ENCODE measurements around the gene PFAS.

PFAS gene

DNA sequence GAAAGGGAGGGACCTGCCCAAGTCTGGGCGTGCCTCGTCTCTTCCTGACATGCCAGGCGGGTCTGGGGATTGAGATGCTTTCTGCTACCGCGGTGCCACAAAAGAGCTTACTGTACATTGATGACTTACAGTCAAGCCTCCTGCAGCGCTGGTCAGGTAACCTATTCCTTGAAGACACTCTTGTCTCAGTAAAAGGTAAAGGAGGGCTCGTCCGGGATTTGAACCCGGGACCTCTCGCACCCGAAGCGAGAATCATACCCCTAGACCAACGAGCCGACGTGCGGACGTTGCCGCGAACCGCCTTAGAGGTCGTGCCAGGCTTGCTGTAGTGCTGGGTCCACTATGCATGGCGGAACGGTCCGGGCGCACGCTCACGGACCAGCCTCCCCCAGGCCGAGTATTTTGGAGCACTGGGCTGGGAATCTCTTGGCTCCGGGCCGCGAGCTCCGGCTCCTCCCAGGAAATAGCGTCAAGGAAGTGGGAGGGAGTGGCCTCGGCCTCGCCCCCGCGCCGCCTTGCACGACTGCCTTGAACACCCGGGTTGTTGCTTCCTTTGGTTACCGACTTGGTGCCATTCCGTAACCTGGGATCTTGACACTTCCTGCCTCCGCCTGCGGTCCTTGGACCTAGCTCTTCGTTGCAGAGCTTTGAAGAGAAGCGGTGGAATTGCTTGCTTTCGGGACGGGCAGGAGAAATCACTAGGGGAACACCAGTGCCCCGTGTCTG, 26.3 kb upstream of the PFAS start:
- Histone ChIP-seq H3K4me3 (replicated peaks; ENCODE audit: insufficient read depth, low read length) (peak overlapping the region; percentile 60), H3K27me3 (ENCODE audit: insufficient read depth, poor library complexity, severe bottlenecking) (no peaks in the 10 kb centered on the region), H3K27ac (replicated peaks) (peak overlapping the region; percentile 96)
- DNase-seq (ENCODE audit: low read depth in 1 of 2, low spot score in 1 of 2) = peak; percentile 74 to 88
- TF ChIP-seq GABPA (IDR thresholded peaks at IDR 0.05; ENCODE audit: low read depth) (peak; percentile 72), POLR2AphosphoS5 (IDR thresholded peaks at IDR 0.05; ENCODE audit: low read depth) (peak; percentile 65; the same call in 1 of the 2 replicates), SPI1 (IDR thresholded peaks at IDR 0.05; ENCODE audit: borderline replicate concordance, low read depth) (no peak; the same call in 1 of the 2 replicates)
- TF ChIP-seq, protein P1, sequence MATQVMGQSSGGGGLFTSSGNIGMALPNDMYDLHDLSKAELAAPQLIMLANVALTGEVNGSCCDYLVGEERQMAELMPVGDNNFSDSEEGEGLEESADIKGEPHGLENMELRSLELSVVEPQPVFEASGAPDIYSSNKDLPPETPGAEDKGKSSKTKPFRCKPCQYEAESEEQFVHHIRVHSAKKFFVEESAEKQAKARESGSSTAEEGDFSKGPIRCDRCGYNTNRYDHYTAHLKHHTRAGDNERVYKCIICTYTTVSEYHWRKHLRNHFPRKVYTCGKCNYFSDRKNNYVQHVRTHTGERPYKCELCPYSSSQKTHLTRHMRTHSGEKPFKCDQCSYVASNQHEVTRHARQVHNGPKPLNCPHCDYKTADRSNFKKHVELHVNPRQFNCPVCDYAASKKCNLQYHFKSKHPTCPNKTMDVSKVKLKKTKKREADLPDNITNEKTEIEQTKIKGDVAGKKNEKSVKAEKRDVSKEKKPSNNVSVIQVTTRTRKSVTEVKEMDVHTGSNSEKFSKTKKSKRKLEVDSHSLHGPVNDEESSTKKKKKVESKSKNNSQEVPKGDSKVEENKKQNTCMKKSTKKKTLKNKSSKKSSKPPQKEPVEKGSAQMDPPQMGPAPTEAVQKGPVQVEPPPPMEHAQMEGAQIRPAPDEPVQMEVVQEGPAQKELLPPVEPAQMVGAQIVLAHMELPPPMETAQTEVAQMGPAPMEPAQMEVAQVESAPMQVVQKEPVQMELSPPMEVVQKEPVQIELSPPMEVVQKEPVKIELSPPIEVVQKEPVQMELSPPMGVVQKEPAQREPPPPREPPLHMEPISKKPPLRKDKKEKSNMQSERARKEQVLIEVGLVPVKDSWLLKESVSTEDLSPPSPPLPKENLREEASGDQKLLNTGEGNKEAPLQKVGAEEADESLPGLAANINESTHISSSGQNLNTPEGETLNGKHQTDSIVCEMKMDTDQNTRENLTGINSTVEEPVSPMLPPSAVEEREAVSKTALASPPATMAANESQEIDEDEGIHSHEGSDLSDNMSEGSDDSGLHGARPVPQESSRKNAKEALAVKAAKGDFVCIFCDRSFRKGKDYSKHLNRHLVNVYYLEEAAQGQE (IDR thresholded peaks at IDR 0.05; ENCODE audit: insufficient replicate concordance, low read depth) = no peak
- TF ChIP-seq, protein P2, sequence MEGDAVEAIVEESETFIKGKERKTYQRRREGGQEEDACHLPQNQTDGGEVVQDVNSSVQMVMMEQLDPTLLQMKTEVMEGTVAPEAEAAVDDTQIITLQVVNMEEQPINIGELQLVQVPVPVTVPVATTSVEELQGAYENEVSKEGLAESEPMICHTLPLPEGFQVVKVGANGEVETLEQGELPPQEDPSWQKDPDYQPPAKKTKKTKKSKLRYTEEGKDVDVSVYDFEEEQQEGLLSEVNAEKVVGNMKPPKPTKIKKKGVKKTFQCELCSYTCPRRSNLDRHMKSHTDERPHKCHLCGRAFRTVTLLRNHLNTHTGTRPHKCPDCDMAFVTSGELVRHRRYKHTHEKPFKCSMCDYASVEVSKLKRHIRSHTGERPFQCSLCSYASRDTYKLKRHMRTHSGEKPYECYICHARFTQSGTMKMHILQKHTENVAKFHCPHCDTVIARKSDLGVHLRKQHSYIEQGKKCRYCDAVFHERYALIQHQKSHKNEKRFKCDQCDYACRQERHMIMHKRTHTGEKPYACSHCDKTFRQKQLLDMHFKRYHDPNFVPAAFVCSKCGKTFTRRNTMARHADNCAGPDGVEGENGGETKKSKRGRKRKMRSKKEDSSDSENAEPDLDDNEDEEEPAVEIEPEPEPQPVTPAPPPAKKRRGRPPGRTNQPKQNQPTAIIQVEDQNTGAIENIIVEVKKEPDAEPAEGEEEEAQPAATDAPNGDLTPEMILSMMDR (IDR thresholded peaks at IDR 0.05; ENCODE audit: insufficient read depth, low read length) = no peak

DNA sequence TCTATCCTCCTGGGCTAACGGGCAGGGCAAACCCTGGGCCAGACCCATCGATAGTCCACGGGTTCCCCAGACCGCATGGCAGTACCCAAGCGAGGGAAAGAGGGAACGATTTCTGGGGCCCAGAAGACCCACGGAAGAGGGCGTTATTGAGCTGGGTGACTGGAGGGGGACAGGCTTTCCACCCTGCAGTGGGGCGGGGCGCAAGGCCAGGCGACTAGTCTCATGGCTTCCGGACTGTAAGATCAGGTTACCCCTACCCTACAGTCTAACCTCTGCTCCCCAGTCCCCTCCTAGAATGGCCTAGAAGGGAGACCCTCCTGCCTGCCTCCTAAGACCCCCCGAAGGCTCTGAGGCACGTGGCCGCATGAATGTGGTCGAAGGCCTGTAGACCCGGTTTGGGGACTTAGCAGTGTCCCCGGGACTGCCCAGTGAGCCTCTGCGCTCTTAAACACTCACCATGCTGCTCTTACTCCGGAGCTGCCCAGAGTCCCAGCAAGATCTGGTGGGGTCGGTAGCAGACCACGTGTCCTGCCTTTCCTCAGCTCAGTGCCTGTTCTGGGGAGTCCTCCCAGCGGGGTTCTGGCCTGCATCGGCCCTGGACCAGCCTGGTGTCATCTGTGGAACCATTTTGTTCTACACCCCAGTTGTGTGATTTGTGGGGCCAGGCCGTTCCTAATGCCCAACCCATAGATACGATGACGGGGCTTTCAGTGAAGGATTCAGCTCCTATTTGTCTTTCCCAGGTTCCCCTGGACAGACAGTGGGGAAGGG, 25.5 kb upstream of the PFAS start:
- Histone ChIP-seq H3K4me3 (replicated peaks; ENCODE audit: insufficient read depth, low read length) (peak overlapping the region; percentile 60), H3K27me3 (ENCODE audit: insufficient read depth, poor library complexity, severe bottlenecking) (no peaks in the 10 kb centered on the region), H3K27ac (replicated peaks) (peak overlapping the region; percentile 96)
- peak; percentile 52 to 69 for DNase-seq (ENCODE audit: low read depth in 1 of 2, low spot score in 1 of 2)
- TF ChIP-seq, protein P1 (IDR thresholded peaks at IDR 0.05; ENCODE audit: insufficient replicate concordance, low read depth) = no peak
- TF ChIP-seq SPI1 (IDR thresholded peaks at IDR 0.05; ENCODE audit: borderline replicate concordance, low read depth) = no peak
- TF ChIP-seq, protein P2 (IDR thresholded peaks at IDR 0.05; ENCODE audit: insufficient read depth, low read length) = no peak
- TF ChIP-seq GABPA (IDR thresholded peaks at IDR 0.05; ENCODE audit: low read depth) = no peak
- 0 out of 2 replicates have a peak, but pooled peaks have one; percentile 4 for TF ChIP-seq POLR2AphosphoS5 (IDR thresholded peaks at IDR 0.05; ENCODE audit: low read depth)

DNA sequence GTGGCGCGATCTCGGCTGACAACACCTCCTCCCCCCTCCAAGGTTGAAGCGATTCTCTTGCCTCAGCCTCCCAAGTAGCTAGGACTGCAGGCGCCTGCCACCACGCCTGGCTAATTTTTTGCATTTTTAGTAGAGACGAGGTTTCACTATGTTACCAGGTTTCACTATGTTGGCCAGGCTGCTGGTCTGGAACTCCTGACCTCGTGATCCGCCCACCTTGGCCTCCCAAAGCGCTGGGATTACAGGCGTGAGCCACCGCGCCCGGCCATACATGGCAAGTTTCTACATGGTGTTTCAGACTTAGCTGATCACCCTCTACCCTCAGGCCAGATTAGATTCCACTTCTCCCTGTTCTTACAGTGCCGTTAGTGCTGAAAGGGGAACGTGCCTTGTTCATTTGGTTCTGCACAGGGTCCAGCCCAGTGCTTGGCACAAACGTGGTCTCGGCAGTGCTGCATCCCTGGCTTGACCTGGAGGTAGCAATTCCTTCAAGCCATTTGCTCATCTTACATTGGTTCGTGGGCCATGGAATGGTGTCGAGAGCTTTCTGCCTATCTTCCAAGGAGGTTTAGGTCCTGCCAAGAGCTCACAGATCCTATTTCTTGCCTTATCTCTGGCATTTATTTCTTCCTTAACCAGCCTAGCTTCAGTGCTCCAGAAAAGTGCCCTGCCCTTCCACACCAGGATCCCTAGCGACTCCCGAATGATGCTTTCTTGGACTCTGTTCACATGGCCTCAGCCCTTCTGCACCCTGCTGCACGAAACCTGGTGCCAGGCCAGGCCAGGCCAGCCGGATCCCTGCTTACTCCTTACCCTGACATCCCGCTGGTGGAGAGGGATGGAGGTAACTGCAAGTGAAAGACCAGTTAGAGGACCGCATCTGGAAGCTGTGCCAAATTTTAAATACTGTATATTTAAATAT, 23.9 kb upstream of the PFAS start:
- no peak for DNase-seq (ENCODE audit: low read depth in 1 of 2, low spot score in 1 of 2)
- H3K27ac ChIP-seq (replicated peaks) = no peak overlapping the region
- no peak for TF ChIP-seq POLR2AphosphoS5 (IDR thresholded peaks at IDR 0.05; ENCODE audit: low read depth)
- TF ChIP-seq, protein P1 (IDR thresholded peaks at IDR 0.05; ENCODE audit: insufficient replicate concordance, low read depth) = no peak
- TF ChIP-seq, protein P2 (IDR thresholded peaks at IDR 0.05; ENCODE audit: insufficient read depth, low read length) = no peak
- TF ChIP-seq GABPA (IDR thresholded peaks at IDR 0.05; ENCODE audit: low read depth) = no peak
- TF ChIP-seq SPI1 (IDR thresholded peaks at IDR 0.05; ENCODE audit: borderline replicate concordance, low read depth) = no peak
- H3K27me3 ChIP-seq (ENCODE audit: insufficient read depth, poor library complexity, severe bottlenecking) = no peaks in the 10 kb centered on the region
- no peak overlapping the region for H3K4me3 ChIP-seq (replicated peaks; ENCODE audit: insufficient read depth, low read length)
